Measurements from ENCODE around the gene SRP54. TPM values are rescaled to one million over a fixed set of nuclear protein-coding genes. Genes with fewer than 3 reads are reported as not detected.

SRP54 gene
- total and polyA plus RNA-seq, 2 donors (not counting 3 experiments of a cell fraction or from before 2014, with no cell fraction given): 32.8 to 63.7 TPM

GRCh38 chr14:34937442-34937841 is 45.4 kb upstream of the SRP54 start:
- dilution Hi-C loops (cut with MboI; ENCODE audit: extremely low pct_ligation_motif_present, low sequenced_read_pairs) (no loop called here), intact Hi-C loops (cut with micrococcal nuclease) (no loop called here)
- Histone ChIP-seq H3K4me1 (ENCODE audit: control insufficient read depth, extremely low read depth, insufficient read depth, low read length) (no peaks in the 10 kb centered on the region), H3K9me3 (replicated peaks; ENCODE audit: control insufficient read depth, insufficient read depth, low read length) (no peaks in the 10 kb centered on the region), H3K27ac (ENCODE audit: insufficient read depth, low read depth, low read length) (no peak overlapping the region), H3K9me1 (replicated peaks; ENCODE audit: control insufficient read depth, extremely low read depth, insufficient read depth, low read length) (no peaks in the 10 kb centered on the region), H2AFZ (ENCODE audit: low read depth, low read length) (no peak overlapping the region), H3K79me2 (ENCODE audit: control insufficient read depth, insufficient read depth, low read length) (no peaks in the 10 kb centered on the region), H3K36me3 (ENCODE audit: control insufficient read depth in 2 of 2, extremely low read depth in 1 of 2, insufficient read depth in 2 of 2, low read length in 2 of 2) (no peaks in the 10 kb centered on the region), H3K4me3 (replicated peaks in 1 of 3; ENCODE audit: insufficient read depth in 1 of 3, low read depth in 1 of 3, low read length in 3 of 3) (no peak overlapping the region), H4K20me1 (replicated peaks; ENCODE audit: control insufficient read depth, extremely low read depth, insufficient read depth, low read length) (no peaks in the 10 kb centered on the region), H3K4me2 (ENCODE audit: insufficient read depth, low read length) (no peak overlapping the region), H3K9ac (replicated peaks; ENCODE audit: extremely low read depth, insufficient read depth, low read length) (no peak overlapping the region), H3K27me3 (ENCODE audit: control insufficient read depth in 2 of 2, insufficient read depth in 2 of 2, low read length in 2 of 2) (no peaks in the 10 kb centered on the region)
- TF ChIP-seq POLR2A (IDR thresholded peaks at IDR 0.05; ENCODE audit: low read depth, low read length) (no peak), GATA2 (IDR thresholded peaks at IDR 0.05; ENCODE audit: insufficient read depth, insufficient read length, low read depth, low read length) (no peak), MAX (IDR thresholded peaks at IDR 0.05; ENCODE audit: insufficient read depth, insufficient read length) (no peak), JUN (IDR thresholded peaks at IDR 0.05; ENCODE audit: borderline replicate concordance, insufficient read depth, insufficient read length, low read depth) (no peak), CTCF (IDR thresholded peaks at IDR 0.05; ENCODE audit: extremely low read depth in 1 of 2, insufficient read depth in 1 of 2, low read depth in 1 of 2, low read length in 2 of 2) (no peak), POLR2AphosphoS5 (IDR thresholded peaks at IDR 0.05; ENCODE audit: insufficient read depth, low read depth, low read length) (no peak), MYC (IDR thresholded peaks at IDR 0.05; ENCODE audit: low read depth, low read length) (no peak), FOS (IDR thresholded peaks at IDR 0.05; ENCODE audit: borderline replicate concordance, insufficient read depth, low read length) (no peak), EZH2 (IDR thresholded peaks at IDR 0.05; ENCODE audit: borderline replicate concordance, low read depth, low read length, severe bottlenecking) (no peak)
- no TSS peak for BruUV-seq (replicated peaks)
- no peak for DNase-seq (ENCODE audit: low read depth, low spot score)
- ChIA-PET POLR2A (no interaction called here), CTCF (no interaction called here)
- no peak for FAIRE-seq
